HS-27A (cell line): ENCODE data around the gene RNF208.
A peak's percentile ranks its signal among the peaks of the same experiment; 100 is the strongest.

Experiments used
- DNase-seq: peaks from one replicate; pipeline ENCODE4 v3.0.0-alpha.2; 2012; ENCODE audit warnings: low read depth, missing footprints

The RNF208 gene

GRCh38 chr9:137227853-137228505 lies 5.9 kb upstream of the RNF208 start:
- no peak for DNase-seq

GRCh38 chr9:137227054-137227852 lies 5.2 kb upstream of the RNF208 start, which contains the start of gene RNF224:
Gene RNF224, plus strand, starts transcription at chr9:137227502. Its CDS starts 834 bp downstream, at chr9:137228336.
- no peak for DNase-seq

GRCh38 chr9:137226338-137227053 lies 4.5 kb upstream of the RNF208 start:
- no peak for DNase-seq

- DNase-seq = no peak
Observed at GRCh38 chr9:137225699-137226331, 3.8 kb upstream of the RNF208 start.

- DNase-seq = no peak
Observed at GRCh38 chr9:137224830-137225694, 3.0 kb upstream of the RNF208 start, which contains the start of gene CYSRT1. Gene CYSRT1, plus strand, starts transcription at chr9:137225174. Its CDS starts 448 bp downstream, at chr9:137225622.

GRCh38 chr9:137223078-137223970 lies 1.3 kb upstream of the RNF208 start:
- DNase-seq = peak; percentile 87

- DNase-seq = no peak
Observed at GRCh38 chr9:137221506-137222111, 431 bp downstream of the RNF208 start.

- DNase-seq = no peak
Observed at GRCh38 chr9:137221095-137221505, 940 bp downstream of the RNF208 start.

- DNase-seq = no peak
Observed at GRCh38 chr9:137220317-137221094, 1.5 kb downstream of the RNF208 start.

GRCh38 chr9:137219757-137220316 lies 2.2 kb downstream of the RNF208 start:
- no peak for DNase-seq

- DNase-seq = no peak
Observed at GRCh38 chr9:137218754-137219271, 3.2 kb downstream of the RNF208 start.

- DNase-seq = no peak
Observed at GRCh38 chr9:137218212-137218753, 3.8 kb downstream of the RNF208 start.

GRCh38 chr9:137217276-137218211 lies 4.5 kb downstream of the RNF208 start:
- no peak for DNase-seq

- no peak for DNase-seq
Observed at GRCh38 chr9:137216188-137216965, 5.7 kb downstream of the RNF208 start.

- DNase-seq = no peak
Observed at GRCh38 chr9:137215196-137215986, 6.6 kb downstream of the RNF208 start.
